Kidney (tissue), 14 donors: Measurements from ENCODE around the gene DHTKD1. TPM values are rescaled to one million over a fixed set of nuclear protein-coding genes. Genes with fewer than 3 reads are reported as not detected.

Experiments used
- DNase-seq, 5 donors: peaks; one replicate each; pipeline ENCODE4 v3.0.0-alpha.2; 2013 to 2020
- FAIRE-seq: peaks from 2 replicates; lab custom pipeline; 2012; peaks lifted over from hg19 to GRCh38; lab: Jason Lieb, UNC
- H3K27ac ChIP-seq, 2 donors: one replicate each; pipeline ENCODE4 v1.7.0; 2013; ENCODE audit warnings: low read depth in 2 of 2, low read length in 2 of 2, inconsistent platforms in 1 of 2
- H3K27me3 ChIP-seq: one replicate; pipeline ENCODE4 v1.7.1; 2013; ENCODE audit warnings: low read length, inconsistent platforms; ENCODE audit not compliant: control insufficient read depth, insufficient read depth
- H3K36me3 ChIP-seq, 3 donors: one replicate each; pipeline versions ENCODE4 v1.7.0 to v1.7.1; 2013; ENCODE audit warnings: low read length in 3 of 3, control low read depth in 1 of 3, inconsistent platforms in 1 of 3; ENCODE audit not compliant: insufficient read depth in 3 of 3, control insufficient read depth in 2 of 3
- H3K4me1 ChIP-seq, 3 donors: one replicate each; pipeline versions ENCODE4 v1.7.0 to v1.7.1; 2013; ENCODE audit warnings: low read length in 3 of 3, inconsistent platforms in 1 of 3, low read depth in 1 of 3; ENCODE audit not compliant: control insufficient read depth in 2 of 3, insufficient read depth in 2 of 3
- H3K4me3 ChIP-seq, 3 donors: one replicate each; pipeline versions ENCODE4 v1.7.0 to v1.8.1; 2013; ENCODE audit warnings: low read length in 3 of 3, control low read depth in 1 of 3, inconsistent platforms in 1 of 3
- H3K9ac ChIP-seq, 3 donors: one replicate each; pipeline versions ENCODE4 v1.7.0 to v1.7.1; 2013; ENCODE audit warnings: low read length in 3 of 3, control low read depth in 1 of 3, inconsistent platforms in 1 of 3
- H3K9me3 ChIP-seq, 3 donors: one replicate each; pipeline versions ENCODE4 v1.7.0 to v1.7.1; 2013; ENCODE audit warnings: low read length in 3 of 3, control low read depth in 1 of 3, inconsistent platforms in 1 of 3; ENCODE audit not compliant: control insufficient read depth in 2 of 3, insufficient read depth in 1 of 3
- intact Hi-C: fragments of 100-400 bp; cut with DNase I; formaldehyde crosslinking; loops from one replicate; pipeline ENCODE4 v1.11.1; 2022
- polyA plus RNA-seq: library from polyadenylated mRNA; stranded (reverse); fragments of 350-450 nt; fragmentation: Illumina TruSeq; extraction: RNeasy Lipid Tissue Mini Kit (QIAGEN cat#74804); gene quantifications from one replicate; pipeline ENCODE4 v1.2.3, GENCODE V29; 2014; ENCODE audit warnings: low read depth, low replicate concordance; ENCODE audit not compliant: insufficient read depth
- total RNA-seq: library from RNA; stranded (reverse); fragmentation: NEBNext Ultra II Directional; extraction: Animal tissue kit (Norgen Biotek cat#: 25700); gene quantifications from one replicate; pipeline ENCODE4 v1.2.1, GENCODE V29; 2021
- TF ChIP-seq, protein P1 (sequence below): IDR thresholded peaks from 3 replicates; pipeline ENCODE4 v1.5.1; 2012; ENCODE audit warnings: mild to moderate bottlenecking, moderate library complexity, borderline replicate concordance; ENCODE audit not compliant: insufficient read depth; ENCODE audit errors: extremely low read depth
- donor health status: control.
- donor health status: control.
- donor health status: control.
- donor health status: control.
- donor health status: control.
- donor health status: DM: yes; HTN: yes; CAD: no.
- donor health status: Normal renal cell carcinoma (clear cell type).

Gene DHTKD1
- total and polyA plus RNA-seq, 2 donors from 2014 or later, result 21.5 to 28.0 TPM

DNA sequence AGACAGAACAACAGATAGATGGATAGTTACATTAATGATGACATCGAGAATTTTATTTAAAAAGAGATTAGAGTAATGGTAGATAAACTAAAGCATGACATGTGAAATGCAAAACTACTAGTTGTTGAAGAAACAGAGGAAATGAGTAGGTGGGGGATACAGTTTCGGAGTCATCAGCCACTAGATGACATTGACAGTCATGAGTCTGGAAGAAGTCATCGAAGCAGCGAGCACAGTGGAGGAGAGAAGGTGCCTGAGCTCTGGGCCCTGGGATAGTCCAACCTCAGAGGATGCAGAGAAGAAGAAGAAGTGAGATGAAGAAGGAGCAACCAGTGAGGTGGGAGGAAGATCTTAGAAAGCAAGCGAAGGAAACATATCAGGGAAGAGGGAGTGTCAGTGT, 40.5 kb downstream of the DHTKD1 start:
- FAIRE-seq (no peak), DNase-seq (no peak)
- Histone ChIP-seq H3K27me3 (no peaks in the 10 kb centered on the region), H3K4me1 (no peaks in the 10 kb centered on the region), H3K36me3 (peaks cover 3 to 45% (median 19%) of the 10 kb centered on the region in 3 donors), H3K9me3 (no peaks in the 10 kb centered on the region), H3K4me3 (no peak overlapping the region), H3K9ac (no peak overlapping the region), H3K27ac (no peak overlapping the region)
- TF ChIP-seq, protein P1, sequence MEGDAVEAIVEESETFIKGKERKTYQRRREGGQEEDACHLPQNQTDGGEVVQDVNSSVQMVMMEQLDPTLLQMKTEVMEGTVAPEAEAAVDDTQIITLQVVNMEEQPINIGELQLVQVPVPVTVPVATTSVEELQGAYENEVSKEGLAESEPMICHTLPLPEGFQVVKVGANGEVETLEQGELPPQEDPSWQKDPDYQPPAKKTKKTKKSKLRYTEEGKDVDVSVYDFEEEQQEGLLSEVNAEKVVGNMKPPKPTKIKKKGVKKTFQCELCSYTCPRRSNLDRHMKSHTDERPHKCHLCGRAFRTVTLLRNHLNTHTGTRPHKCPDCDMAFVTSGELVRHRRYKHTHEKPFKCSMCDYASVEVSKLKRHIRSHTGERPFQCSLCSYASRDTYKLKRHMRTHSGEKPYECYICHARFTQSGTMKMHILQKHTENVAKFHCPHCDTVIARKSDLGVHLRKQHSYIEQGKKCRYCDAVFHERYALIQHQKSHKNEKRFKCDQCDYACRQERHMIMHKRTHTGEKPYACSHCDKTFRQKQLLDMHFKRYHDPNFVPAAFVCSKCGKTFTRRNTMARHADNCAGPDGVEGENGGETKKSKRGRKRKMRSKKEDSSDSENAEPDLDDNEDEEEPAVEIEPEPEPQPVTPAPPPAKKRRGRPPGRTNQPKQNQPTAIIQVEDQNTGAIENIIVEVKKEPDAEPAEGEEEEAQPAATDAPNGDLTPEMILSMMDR, result no peak
- intact Hi-C loops, result no loop called here

DNA sequence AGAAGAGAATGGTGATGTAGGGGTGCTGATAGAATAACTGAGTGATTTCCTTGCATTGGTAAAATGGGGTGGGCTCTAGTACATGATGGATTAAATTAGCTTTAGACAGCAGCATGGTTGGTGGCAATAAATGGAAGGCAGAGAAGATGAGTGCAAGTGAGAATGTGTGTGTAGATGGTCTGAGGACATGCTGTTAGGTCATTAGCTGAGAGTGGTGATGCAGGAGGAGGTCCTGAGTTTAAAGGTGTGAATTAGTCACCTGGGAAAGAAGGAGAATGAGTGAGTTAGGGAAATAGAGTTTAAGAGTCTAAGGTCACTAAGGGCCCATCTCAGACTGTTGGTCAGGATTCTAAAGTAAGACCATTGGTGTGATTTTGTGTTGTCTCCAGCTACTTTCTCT, 42.8 kb downstream of the DHTKD1 start:
- peaks cover 3 to 38% (median 18%) of the 10 kb centered on the region in 3 donors for H3K36me3 ChIP-seq
- no peak overlapping the region for H3K9ac ChIP-seq
- DNase-seq (no peak), FAIRE-seq (no peak)
- H3K4me3 ChIP-seq, result no peak overlapping the region
- TF ChIP-seq, protein P1, result no peak
- intact Hi-C loops, result no loop called here
- H3K27me3 ChIP-seq, result no peaks in the 10 kb centered on the region
- H3K9me3 ChIP-seq, result no peaks in the 10 kb centered on the region
- H3K27ac ChIP-seq, result no peak overlapping the region
- no peaks in the 10 kb centered on the region for H3K4me1 ChIP-seq

DNA sequence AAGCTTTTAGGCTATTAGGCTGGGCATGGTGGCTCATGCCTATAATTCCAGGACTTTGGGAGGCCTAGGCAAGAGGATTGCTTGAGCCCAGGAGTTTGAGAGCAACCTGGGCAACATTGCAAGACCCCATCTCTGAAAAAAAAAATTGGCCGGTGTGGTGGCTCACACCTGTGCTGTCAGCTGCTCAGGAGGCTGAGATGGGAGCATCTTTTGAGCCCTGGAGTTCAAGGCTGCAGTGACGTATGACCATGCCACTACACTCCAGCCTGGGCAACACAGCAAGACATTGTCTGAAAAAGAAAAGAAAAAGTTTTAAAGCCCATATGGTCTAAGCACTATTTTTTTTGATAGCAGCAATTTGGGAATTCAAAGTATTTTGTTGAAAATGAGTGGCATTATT, 44.9 kb downstream of the DHTKD1 start:
- H3K9ac ChIP-seq, result no peak overlapping the region
- DNase-seq, result no peak
- TF ChIP-seq, protein P1, result no peak
- no peak overlapping the region for H3K4me3 ChIP-seq
- peaks cover 3 to 34% (median 23%) of the 10 kb centered on the region in 3 donors for H3K36me3 ChIP-seq
- H3K4me1 ChIP-seq, result no peaks in the 10 kb centered on the region
- H3K27ac ChIP-seq, result no peak overlapping the region
- intact Hi-C loops, result no loop called here
- no peaks in the 10 kb centered on the region for H3K27me3 ChIP-seq
- H3K9me3 ChIP-seq, result no peaks in the 10 kb centered on the region
- FAIRE-seq, result no peak

DNA sequence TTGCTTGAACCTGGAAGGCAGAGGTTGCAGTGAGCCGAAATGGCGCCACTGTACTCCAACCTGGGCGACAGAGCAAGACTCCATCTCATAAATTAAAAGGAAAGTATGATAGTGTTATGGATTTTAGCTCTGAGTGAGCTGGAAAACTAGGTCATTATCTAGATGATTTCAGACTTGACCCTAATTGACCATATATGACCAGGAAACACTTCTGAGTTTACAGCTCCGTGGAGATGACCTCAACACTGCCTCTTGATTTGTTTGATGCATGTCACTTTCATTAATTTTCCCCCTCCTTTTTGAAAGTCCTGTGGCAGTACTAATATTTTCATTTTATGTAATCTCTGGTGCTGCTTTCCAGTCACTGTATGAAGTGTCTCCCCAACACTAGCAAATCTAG, 52.9 kb downstream of the DHTKD1 start:
- no peaks in the 10 kb centered on the region for H3K27me3 ChIP-seq
- no peak overlapping the region for H3K4me3 ChIP-seq
- no peak for FAIRE-seq
- TF ChIP-seq, protein P1, result no peak
- H3K9ac ChIP-seq, result no peak overlapping the region
- peaks cover 0 to 19% (median 19%) of the 10 kb centered on the region in 3 donors for H3K36me3 ChIP-seq
- H3K27ac ChIP-seq, result no peak overlapping the region
- H3K9me3 ChIP-seq, result no peaks in the 10 kb centered on the region
- H3K4me1 ChIP-seq, result no peaks in the 10 kb centered on the region
- no peak for DNase-seq
- intact Hi-C loops, result no loop called here
